Liver (tissue), 9 donors: ENCODE measurements around the gene OR2F2. TPM values are rescaled to one million over a fixed set of nuclear protein-coding genes. Genes with fewer than 3 reads are reported as not detected.

ENCODE experiments used
- DNase-seq: peaks from one replicate; pipeline ENCODE4 v3.0.0-alpha.2; 2017; ENCODE audit warnings: low spot score
- H3K27ac ChIP-seq, 2 donors: one replicate each; pipeline ENCODE4 v1.7.0; 2013; ENCODE audit warnings: inconsistent platforms in 2 of 2, low read length in 2 of 2, control low read depth in 1 of 2, low read depth in 1 of 2, mild to moderate bottlenecking in 1 of 2
- H3K27me3 ChIP-seq, 4 donors: one replicate each; pipeline versions ENCODE4 v1.6.1 to v1.7.0; 2013; ENCODE audit warnings: low read length in 3 of 4, inconsistent platforms in 1 of 4, mild to moderate bottlenecking in 1 of 4, moderate library complexity in 1 of 4; ENCODE audit not compliant: control insufficient read depth in 4 of 4, insufficient read depth in 4 of 4
- H3K36me3 ChIP-seq, 4 donors: one replicate each; pipeline versions ENCODE4 v1.6.1 to v1.7.0; 2013; ENCODE audit warnings: low read length in 3 of 4, mild to moderate bottlenecking in 3 of 4, low read depth in 1 of 4, moderate library complexity in 1 of 4; ENCODE audit not compliant: control insufficient read depth in 4 of 4, insufficient read depth in 3 of 4
- H3K4me1 ChIP-seq, 4 donors: one replicate each; pipeline versions ENCODE4 v1.6.1 to v1.7.0; 2013; ENCODE audit warnings: low read length in 3 of 4, mild to moderate bottlenecking in 3 of 4, moderate library complexity in 1 of 4; ENCODE audit not compliant: control insufficient read depth in 4 of 4, insufficient read depth in 4 of 4
- H3K4me3 ChIP-seq, 3 donors: one replicate each; pipeline versions ENCODE4 v1.6.1 to v1.7.0; 2013; ENCODE audit warnings: low read length in 3 of 3, control low read depth in 1 of 3, low read depth in 1 of 3, mild to moderate bottlenecking in 1 of 3
- H3K9ac ChIP-seq, 2 donors: one replicate each; pipeline ENCODE4 v1.7.0; 2013; ENCODE audit warnings: low read length in 2 of 2, mild to moderate bottlenecking in 2 of 2, moderate library complexity in 2 of 2, control low read depth in 1 of 2, low read depth in 1 of 2
- H3K9me3 ChIP-seq, 4 donors: one replicate each; pipeline versions ENCODE4 v1.6.1 to v1.7.0; 2013; ENCODE audit warnings: low read length in 3 of 4; ENCODE audit not compliant: control insufficient read depth in 4 of 4
- ATF3 ChIP-seq: IDR thresholded peaks from 2 replicates; pipeline ENCODE4 v1.6.1; 2016; ENCODE audit warnings: antibody characterized with exemption
- CTCF ChIP-seq: fragments of 150-350 bp; IDR thresholded peaks from 2 replicates; pipeline ENCODE4 v1.5.1; 2017; ENCODE audit warnings: improper control_type of control experiment, low read depth, low read length; ENCODE audit not compliant: missing input control
- EGR1 ChIP-seq, 2 donors: IDR thresholded peaks; 2 replicates each; pipeline ENCODE4 v1.6.1; 2016 to 2018; ENCODE audit warnings: antibody characterized with exemption in 2 of 2, low read depth in 2 of 2
- FOXA1 ChIP-seq: IDR thresholded peaks from 2 replicates; pipeline ENCODE4 v1.6.1; 2016; ENCODE audit warnings: antibody characterized with exemption
- FOXA2 ChIP-seq: IDR thresholded peaks from 2 replicates; pipeline ENCODE4 v1.6.1; 2016; ENCODE audit warnings: antibody characterized with exemption
- GABPA ChIP-seq, 2 donors: IDR thresholded peaks in 1 of 2; conservative IDR thresholded peaks in 1 of 2; 2 replicates each; pipeline ENCODE4 v1.6.1; 2016; ENCODE audit warnings: antibody characterized with exemption in 2 of 2, mild to moderate bottlenecking in 1 of 2, moderate library complexity in 1 of 2
- HNF4A ChIP-seq, 2 donors: conservative IDR thresholded peaks; 2 replicates each; pipeline ENCODE4 v1.6.1; 2016; ENCODE audit warnings: antibody characterized with exemption in 2 of 2, mild to moderate bottlenecking in 2 of 2
- HNF4G ChIP-seq: IDR thresholded peaks from 2 replicates; pipeline ENCODE4 v1.6.1; 2016; ENCODE audit warnings: antibody characterized with exemption
- JUND ChIP-seq, 2 donors: IDR thresholded peaks; 2 replicates each; pipeline ENCODE4 v1.6.1; 2016; ENCODE audit warnings: antibody characterized with exemption in 2 of 2
- MAX ChIP-seq: IDR thresholded peaks from 2 replicates; pipeline ENCODE4 v1.6.1; 2016; ENCODE audit warnings: antibody characterized with exemption
- NR2F2 ChIP-seq: IDR thresholded peaks from 2 replicates; pipeline ENCODE4 v1.6.1; 2016; ENCODE audit warnings: antibody characterized with exemption
- RAD21 ChIP-seq, 2 donors: IDR thresholded peaks; 2 replicates each; pipeline ENCODE4 v1.6.1; 2016; ENCODE audit warnings: antibody characterized with exemption in 2 of 2, mild to moderate bottlenecking in 2 of 2
- RXRA ChIP-seq, 2 donors: IDR thresholded peaks; 2 replicates each; pipeline ENCODE4 v1.6.1; 2017 to 2018; ENCODE audit warnings: antibody characterized with exemption in 2 of 2, mild to moderate bottlenecking in 1 of 2
- SP1 ChIP-seq: IDR thresholded peaks from 2 replicates; pipeline ENCODE4 v1.6.1; 2018; ENCODE audit warnings: antibody characterized with exemption, mild to moderate bottlenecking
- TAF1 ChIP-seq: conservative IDR thresholded peaks from 2 replicates; pipeline ENCODE4 v1.6.1; 2016; ENCODE audit warnings: antibody characterized with exemption, mild to moderate bottlenecking
- YY1 ChIP-seq: IDR thresholded peaks from 2 replicates; pipeline ENCODE4 v1.6.1; 2016; ENCODE audit warnings: antibody characterized with exemption, mild to moderate bottlenecking
- ZBTB33 ChIP-seq: IDR thresholded peaks from 2 replicates; pipeline ENCODE4 v1.6.1; 2016; ENCODE audit warnings: antibody characterized with exemption
- WGBS: extraction: QIAGEN DNeasy Blood & Tissue Kit; methylation state at CpG from one replicate; pipeline ENCODE4 v1.1.7; 2013; 5-methylcytosine and 5-hydroxymethylcytosine counted together
- polyA plus RNA-seq, 2 donors: library from polyadenylated mRNA; stranded (reverse) in 1 of 2; unstranded in 1 of 2; fragments of 200-250 nt in 1 of 2; fragments of >200 nt in 1 of 2; fragmentation: Nextera tagmentation in 1 of 2; extraction: Ambion mirVana in 1 of 2; gene quantifications; one replicate each; pipeline versions ENCODE4 v1.2.1 to v1.2.3, GENCODE V29; 2013 to 2015
- total RNA-seq, 2 donors: library from RNA; depleted of rRNA; stranded (reverse); fragments of >200 nt; gene quantifications; one replicate each; pipeline ENCODE4 v1.2.3, GENCODE V29; 2014
- TF ChIP-seq, protein P1 (sequence below): IDR thresholded peaks from 2 replicates; pipeline ENCODE4 v1.6.1; 2016; ENCODE audit warnings: antibody characterized with exemption, mild to moderate bottlenecking
- donor health status: healthy.
- donor health status: healthy.
- donor health status: healthy.
- donor health status: healthy.
- donor health status: healthy.

Gene OR2F2
- total and polyA plus RNA-seq, 4 donors = not detected

DNA sequence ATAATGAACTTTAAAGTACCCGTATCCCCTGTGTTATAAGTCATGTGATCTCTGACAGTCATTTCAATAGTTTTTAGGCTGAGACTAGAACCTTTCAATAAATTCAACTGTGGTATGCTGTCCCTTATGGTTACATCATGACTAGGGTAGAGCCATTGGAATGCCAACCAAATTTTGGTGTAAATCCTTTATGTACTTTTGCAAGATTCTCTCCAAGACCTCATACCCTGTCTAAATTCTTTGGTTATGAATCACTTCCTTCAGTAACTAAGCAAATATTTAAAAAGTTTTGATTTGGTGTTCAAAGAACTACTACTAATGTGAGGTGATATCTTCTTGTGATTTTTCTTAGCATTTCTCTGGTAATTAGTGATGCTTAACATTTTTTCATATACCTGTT, 44.3 kb downstream of the OR2F2 start:
- Histone ChIP-seq H3K4me1 (no peaks in the 10 kb centered on the region), H3K36me3 (no peaks in the 10 kb centered on the region), H3K27me3 (no peaks in the 10 kb centered on the region), H3K27ac (no peak overlapping the region), H3K9ac (no peak overlapping the region), H3K4me3 (no peak overlapping the region), H3K9me3 (no peaks in the 10 kb centered on the region)
- no peak for DNase-seq
- TF ChIP-seq CTCF = no peak
- no peak for TF ChIP-seq JUND (IDR thresholded peaks at IDR 0.05)
- no peak for TF ChIP-seq HNF4A (conservative IDR thresholded peaks at IDR 0.05)
- no peak for TF ChIP-seq ZBTB33
- TF ChIP-seq ATF3 = no peak
- TF ChIP-seq MAX = no peak
- TF ChIP-seq YY1 = no peak
- TF ChIP-seq NR2F2 = no peak
- TF ChIP-seq RAD21 (IDR thresholded peaks at IDR 0.05) = no peak
- no peak for TF ChIP-seq EGR1 (IDR thresholded peaks at IDR 0.05; ENCODE audit: low read depth in 2 of 2)
- TF ChIP-seq RXRA (IDR thresholded peaks at IDR 0.05) = no peak
- no peak for TF ChIP-seq GABPA (IDR thresholded peaks at IDR 0.05 in 1 of 2, conservative IDR thresholded peaks at IDR 0.05 in 1 of 2)
- TF ChIP-seq SP1 = no peak
- no peak for TF ChIP-seq FOXA2
- no peak for TF ChIP-seq TAF1
- 91% methylated on average over 1 of the region's 1 CpG for WGBS

DNA sequence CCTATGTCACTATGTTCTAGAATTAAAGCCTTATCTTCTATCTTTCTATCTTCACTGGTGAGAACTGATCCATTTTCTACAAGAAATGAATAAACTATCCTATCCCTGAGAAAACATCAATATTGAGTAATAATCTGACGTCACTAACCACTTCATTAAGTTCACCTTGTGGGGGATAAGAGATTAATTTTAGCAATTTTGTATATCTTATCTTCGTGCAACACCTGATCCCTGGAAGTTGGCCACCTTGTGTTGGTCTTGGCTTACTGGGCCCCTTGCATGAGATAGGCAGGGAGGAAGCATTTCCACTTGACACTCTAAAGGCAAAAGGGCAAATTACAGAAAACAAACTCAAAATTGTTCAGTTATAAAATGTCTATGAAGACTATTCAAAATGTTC, 45.0 kb downstream of the OR2F2 start:
- Histone ChIP-seq H3K27me3 (no peaks in the 10 kb centered on the region), H3K9me3 (no peaks in the 10 kb centered on the region), H3K36me3 (no peaks in the 10 kb centered on the region), H3K4me3 (no peak overlapping the region), H3K27ac (no peak overlapping the region), H3K4me1 (no peaks in the 10 kb centered on the region), H3K9ac (no peak overlapping the region)
- WGBS = 76% methylated on average over 2 of the region's 2 CpGs
- DNase-seq = no peak
- TF ChIP-seq EGR1 (IDR thresholded peaks at IDR 0.05; ENCODE audit: low read depth in 2 of 2) = no peak
- TF ChIP-seq HNF4A (conservative IDR thresholded peaks at IDR 0.05) = no peak
- TF ChIP-seq, protein P1, sequence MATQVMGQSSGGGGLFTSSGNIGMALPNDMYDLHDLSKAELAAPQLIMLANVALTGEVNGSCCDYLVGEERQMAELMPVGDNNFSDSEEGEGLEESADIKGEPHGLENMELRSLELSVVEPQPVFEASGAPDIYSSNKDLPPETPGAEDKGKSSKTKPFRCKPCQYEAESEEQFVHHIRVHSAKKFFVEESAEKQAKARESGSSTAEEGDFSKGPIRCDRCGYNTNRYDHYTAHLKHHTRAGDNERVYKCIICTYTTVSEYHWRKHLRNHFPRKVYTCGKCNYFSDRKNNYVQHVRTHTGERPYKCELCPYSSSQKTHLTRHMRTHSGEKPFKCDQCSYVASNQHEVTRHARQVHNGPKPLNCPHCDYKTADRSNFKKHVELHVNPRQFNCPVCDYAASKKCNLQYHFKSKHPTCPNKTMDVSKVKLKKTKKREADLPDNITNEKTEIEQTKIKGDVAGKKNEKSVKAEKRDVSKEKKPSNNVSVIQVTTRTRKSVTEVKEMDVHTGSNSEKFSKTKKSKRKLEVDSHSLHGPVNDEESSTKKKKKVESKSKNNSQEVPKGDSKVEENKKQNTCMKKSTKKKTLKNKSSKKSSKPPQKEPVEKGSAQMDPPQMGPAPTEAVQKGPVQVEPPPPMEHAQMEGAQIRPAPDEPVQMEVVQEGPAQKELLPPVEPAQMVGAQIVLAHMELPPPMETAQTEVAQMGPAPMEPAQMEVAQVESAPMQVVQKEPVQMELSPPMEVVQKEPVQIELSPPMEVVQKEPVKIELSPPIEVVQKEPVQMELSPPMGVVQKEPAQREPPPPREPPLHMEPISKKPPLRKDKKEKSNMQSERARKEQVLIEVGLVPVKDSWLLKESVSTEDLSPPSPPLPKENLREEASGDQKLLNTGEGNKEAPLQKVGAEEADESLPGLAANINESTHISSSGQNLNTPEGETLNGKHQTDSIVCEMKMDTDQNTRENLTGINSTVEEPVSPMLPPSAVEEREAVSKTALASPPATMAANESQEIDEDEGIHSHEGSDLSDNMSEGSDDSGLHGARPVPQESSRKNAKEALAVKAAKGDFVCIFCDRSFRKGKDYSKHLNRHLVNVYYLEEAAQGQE = no peak
- TF ChIP-seq CTCF = no peak
- no peak for TF ChIP-seq JUND (IDR thresholded peaks at IDR 0.05)
- no peak for TF ChIP-seq SP1
- TF ChIP-seq GABPA (IDR thresholded peaks at IDR 0.05 in 1 of 2, conservative IDR thresholded peaks at IDR 0.05 in 1 of 2) = no peak
- no peak for TF ChIP-seq FOXA2
- TF ChIP-seq HNF4G = no peak
- no peak for TF ChIP-seq MAX
- TF ChIP-seq YY1 = no peak
- TF ChIP-seq TAF1 = no peak
- TF ChIP-seq ZBTB33 = no peak
- no peak for TF ChIP-seq RXRA (IDR thresholded peaks at IDR 0.05)
- no peak for TF ChIP-seq RAD21 (IDR thresholded peaks at IDR 0.05)
- TF ChIP-seq NR2F2 = no peak
- no peak for TF ChIP-seq ATF3
- TF ChIP-seq FOXA1 = no peak
